Measurements from ENCODE around the gene ZNF141.

GRCh38 chr4:384311-385010, 46.8 kb downstream of the ZNF141 start:
- TF ChIP-seq, protein P1, sequence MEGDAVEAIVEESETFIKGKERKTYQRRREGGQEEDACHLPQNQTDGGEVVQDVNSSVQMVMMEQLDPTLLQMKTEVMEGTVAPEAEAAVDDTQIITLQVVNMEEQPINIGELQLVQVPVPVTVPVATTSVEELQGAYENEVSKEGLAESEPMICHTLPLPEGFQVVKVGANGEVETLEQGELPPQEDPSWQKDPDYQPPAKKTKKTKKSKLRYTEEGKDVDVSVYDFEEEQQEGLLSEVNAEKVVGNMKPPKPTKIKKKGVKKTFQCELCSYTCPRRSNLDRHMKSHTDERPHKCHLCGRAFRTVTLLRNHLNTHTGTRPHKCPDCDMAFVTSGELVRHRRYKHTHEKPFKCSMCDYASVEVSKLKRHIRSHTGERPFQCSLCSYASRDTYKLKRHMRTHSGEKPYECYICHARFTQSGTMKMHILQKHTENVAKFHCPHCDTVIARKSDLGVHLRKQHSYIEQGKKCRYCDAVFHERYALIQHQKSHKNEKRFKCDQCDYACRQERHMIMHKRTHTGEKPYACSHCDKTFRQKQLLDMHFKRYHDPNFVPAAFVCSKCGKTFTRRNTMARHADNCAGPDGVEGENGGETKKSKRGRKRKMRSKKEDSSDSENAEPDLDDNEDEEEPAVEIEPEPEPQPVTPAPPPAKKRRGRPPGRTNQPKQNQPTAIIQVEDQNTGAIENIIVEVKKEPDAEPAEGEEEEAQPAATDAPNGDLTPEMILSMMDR (conservative IDR thresholded peaks at IDR 0.05; ENCODE audit: low read depth, low read length) = no peak
- no peak for TF ChIP-seq EZH2 (IDR thresholded peaks at IDR 0.05; ENCODE audit: low read length, unreplicated experiment)
